NB4 (cell line): ENCODE data around the gene MRPL42.
"Not testable (repeated sequence)": the region's sequence is repeated elsewhere in the genome, so short reads cannot be mapped to it uniquely, and the experiment has no call there.

Experiments used
- CTCF ChIP-seq: IDR thresholded peaks from one replicate; pipeline ENCODE4 v1.5.1; 2012; ENCODE audit warnings: low read depth, low read length
- MAX ChIP-seq: IDR thresholded peaks from 2 replicates; pipeline ENCODE4 v1.6.1; 2011; ENCODE audit warnings: low read depth, low read length
- MYC ChIP-seq: IDR thresholded peaks from 2 replicates; pipeline ENCODE4 v1.6.1; 2011; ENCODE audit warnings: low read depth, low read length
- POLR2A ChIP-seq: IDR thresholded peaks from 2 replicates; pipeline ENCODE4 v1.6.1; 2011; ENCODE audit warnings: mild to moderate bottlenecking; ENCODE audit not compliant: insufficient read length; ENCODE audit errors: extremely low read depth

DNA sequence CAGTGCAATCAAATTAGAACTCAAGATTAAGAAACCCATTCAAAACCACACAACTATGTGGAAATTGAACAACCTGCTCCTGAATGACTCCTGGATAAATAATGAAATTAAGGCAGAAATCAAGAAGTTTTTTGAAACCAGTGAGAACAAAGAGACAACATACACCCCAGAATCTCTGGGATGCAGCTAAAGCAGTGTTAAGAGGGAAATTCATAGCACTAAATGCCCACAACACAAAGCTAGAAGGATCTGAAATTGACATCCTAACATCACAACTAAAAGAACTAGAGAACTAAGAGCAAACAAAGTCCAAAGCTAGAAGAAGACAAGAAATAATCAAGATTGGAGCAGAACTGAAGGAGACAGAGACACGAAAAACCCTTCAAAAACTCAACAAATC lies 91.4 kb downstream of the MRPL42 start:
- TF ChIP-seq CTCF, POLR2A, MAX, MYC: not testable (repeated sequence)
